GM21390 (cell line): ENCODE data around the gene MB.
"Not testable (repeated sequence)": the region's sequence is repeated elsewhere in the genome, so short reads cannot be mapped to it uniquely, and the experiment has no call there.

Source experiments
- ATAC-seq: cut with Tn5 transposase; IDR thresholded peaks from one replicate; pipeline ENCODE4 v1.9.1; 2021; ENCODE audit not compliant: unreplicated experiment

MB gene

GRCh38 chr22:35638001-35638400, 20.9 kb upstream of the MB start:
- no peak for ATAC-seq

- ATAC-seq = no peak
These were observed 20.1 kb upstream of the MB start for GRCh38 chr22:35637254-35637653.

- ATAC-seq = no peak
These were observed 17.9 kb upstream of the MB start for GRCh38 chr22:35634943-35635540.

- no peak for ATAC-seq
These were observed 16.9 kb upstream of the MB start for GRCh38 chr22:35634015-35634414.

DNA sequence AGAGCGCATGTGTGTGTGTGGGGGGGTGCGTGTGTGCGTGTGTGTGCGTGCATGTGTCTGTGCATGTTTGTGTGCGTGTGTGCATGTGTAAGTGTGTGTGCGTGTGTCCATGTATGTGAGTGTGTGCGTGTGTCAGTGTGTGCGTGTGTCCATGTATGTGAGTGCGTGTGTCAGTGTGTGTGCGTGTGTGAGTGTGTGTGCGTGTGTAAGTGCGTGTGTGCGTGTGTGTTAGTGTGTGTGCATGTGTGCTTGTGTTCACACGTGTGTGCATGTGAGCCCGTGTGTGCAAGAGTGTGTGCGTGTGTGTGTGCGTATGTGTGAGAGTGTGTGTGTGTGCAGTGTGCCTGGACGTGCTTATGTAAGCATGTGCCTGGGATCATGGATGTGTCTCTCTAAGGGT, 16.4 kb upstream of the MB start:
- ATAC-seq = no peak

DNA sequence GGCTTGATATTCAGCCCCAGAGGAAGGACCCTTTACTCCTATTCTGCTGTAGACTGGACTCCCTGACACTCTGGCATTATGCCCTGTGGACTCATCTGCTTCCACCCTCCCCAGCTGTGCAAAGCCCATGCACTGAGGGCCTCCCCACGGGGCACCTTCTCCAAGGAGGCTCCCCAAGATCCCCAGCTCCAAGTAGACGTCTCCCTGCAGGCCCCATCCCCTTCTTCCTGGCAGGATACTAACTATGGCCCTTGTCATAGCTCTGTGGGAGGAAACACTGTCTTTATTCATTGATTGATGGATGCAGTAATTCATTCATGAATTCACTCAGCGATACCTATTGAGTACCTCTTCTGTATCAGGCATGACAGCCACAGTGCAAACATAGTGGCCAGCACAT, 15.8 kb upstream of the MB start:
- no peak for ATAC-seq

- no peak for ATAC-seq
These were observed 14.5 kb upstream of the MB start for GRCh38 chr22:35631597-35631996.

DNA sequence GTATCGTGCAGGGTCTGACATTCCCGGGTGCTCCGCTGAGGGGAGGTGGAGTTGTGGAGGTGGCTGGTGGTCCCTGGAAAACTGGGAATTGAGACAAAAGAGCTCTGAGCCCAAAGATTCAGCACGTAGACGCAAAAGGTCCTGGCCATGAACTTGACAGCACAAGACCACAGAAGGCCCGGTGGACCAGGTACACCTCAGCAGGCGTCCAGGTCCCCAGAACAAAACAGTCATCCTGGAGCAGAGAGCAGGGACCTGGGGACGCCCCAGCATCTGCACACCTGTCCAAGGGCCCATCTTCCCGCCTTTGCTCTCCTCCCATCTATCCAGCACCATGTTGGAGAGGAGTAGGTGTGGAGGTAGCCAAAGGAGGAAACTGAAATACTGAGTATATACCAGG, 13.8 kb upstream of the MB start:
- ATAC-seq = no peak

- ATAC-seq = no peak
These were observed 13.3 kb upstream of the MB start for GRCh38 chr22:35630387-35630793.

- ATAC-seq = no peak
These were observed 12.5 kb upstream of the MB start for GRCh38 chr22:35629406-35630216.

DNA sequence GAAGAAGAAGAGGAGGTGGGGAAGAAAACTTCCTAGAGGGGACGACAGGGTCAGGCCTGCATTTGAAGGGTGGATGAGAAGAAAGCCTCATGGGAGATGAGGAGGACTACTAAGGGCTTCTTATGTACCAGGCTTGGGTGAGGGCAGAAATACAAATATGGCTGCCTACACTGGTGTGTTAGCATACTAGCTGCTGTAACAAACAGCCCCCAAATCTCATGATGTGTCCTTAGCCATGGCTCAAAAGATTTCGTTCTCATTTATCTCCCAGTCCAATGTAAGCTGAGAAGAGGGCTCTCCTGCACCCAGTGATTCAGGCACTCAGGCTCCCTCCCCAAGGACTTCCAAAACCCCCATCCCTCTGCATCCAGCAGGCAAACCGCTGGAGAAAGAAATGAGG, 11.6 kb upstream of the MB start:
- ATAC-seq = no peak

DNA sequence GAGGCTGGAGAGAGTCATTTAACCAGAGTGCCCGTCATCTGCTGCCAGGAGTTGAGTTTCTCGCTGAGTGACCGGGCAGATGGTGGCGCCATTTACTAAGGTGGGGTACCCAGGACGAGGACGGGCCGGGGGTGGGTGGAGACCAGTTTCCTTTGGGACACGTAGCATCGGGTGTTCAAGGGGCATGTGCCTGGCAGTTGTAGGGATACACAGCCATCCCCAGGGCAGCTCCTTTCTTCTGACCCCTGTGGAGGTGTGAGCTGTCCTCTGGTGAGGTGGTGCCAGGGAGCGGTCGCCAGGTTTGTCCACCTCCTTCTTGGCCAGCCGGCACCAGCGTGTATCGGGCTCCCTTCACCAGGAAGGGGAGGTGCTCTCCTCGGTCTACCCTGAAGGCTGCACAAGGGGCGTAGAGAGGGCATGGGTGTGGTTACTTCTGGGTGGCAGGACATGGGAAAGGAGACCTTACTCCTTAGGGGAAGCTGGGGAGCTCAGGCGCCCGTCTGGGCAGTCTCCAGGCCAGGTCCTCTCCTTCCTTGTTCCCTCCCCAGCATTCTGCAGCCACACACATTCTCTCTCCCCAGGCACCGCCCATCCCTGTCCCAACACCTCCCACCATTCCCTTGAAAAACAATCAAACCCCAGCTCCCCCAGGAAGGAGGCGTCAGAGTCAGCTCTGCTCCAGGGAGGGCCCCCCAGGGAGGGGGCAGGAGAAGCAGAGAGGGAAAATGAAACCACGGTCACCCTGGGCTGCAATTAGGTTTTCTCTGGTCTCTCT, 10.3 kb upstream of the MB start:
- no peak for ATAC-seq

GRCh38 chr22:35625763-35626432, 8.8 kb upstream of the MB start:
- ATAC-seq = no peak

DNA sequence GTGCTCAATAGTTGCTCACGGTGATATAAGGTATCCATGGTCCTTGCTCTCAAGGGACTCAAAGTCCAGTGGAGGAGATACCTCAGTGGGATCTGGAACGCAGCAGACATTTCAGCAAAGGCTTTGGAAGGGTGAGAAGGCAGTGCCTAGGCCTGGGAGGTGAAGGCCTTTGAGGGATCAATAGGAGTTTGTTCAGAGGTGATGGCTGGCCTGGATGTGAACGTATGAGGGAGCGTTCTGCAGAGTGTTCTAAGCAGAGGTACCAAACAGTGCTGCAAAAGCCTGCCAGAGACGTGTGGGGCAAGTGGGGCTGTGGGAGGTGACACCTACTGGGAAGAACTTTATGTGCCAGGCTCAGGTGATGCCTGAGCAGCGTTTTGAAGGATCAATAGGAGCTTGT, 7.4 kb upstream of the MB start:
- no peak for ATAC-seq

DNA sequence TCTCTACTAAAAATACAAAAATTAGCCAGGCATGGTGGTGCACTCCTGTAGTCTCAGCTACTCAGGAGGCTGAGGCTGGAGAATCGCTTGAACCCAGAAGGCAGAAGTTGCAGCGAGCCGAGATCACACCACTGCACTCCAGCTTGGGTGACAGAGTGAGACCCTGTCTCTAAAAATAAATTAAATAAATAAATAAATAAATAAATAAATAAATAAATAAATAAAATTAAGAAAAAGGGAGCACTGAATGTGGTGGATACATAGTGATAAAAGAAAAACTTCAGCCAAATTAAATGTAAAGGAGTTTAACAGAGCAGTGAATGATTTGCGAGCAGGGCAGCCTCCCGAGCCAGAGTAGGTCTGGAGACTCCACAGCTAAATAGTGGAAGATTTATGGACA, 6.8 kb upstream of the MB start:
- not testable (repeated sequence) for ATAC-seq

- ATAC-seq = no peak
These were observed 5.2 kb upstream of the MB start for GRCh38 chr22:35622191-35622913.

GRCh38 chr22:35621451-35621850, 4.3 kb upstream of the MB start:
- no peak for ATAC-seq

GRCh38 chr22:35620624-35621251, 3.6 kb upstream of the MB start:
- ATAC-seq = no peak

DNA sequence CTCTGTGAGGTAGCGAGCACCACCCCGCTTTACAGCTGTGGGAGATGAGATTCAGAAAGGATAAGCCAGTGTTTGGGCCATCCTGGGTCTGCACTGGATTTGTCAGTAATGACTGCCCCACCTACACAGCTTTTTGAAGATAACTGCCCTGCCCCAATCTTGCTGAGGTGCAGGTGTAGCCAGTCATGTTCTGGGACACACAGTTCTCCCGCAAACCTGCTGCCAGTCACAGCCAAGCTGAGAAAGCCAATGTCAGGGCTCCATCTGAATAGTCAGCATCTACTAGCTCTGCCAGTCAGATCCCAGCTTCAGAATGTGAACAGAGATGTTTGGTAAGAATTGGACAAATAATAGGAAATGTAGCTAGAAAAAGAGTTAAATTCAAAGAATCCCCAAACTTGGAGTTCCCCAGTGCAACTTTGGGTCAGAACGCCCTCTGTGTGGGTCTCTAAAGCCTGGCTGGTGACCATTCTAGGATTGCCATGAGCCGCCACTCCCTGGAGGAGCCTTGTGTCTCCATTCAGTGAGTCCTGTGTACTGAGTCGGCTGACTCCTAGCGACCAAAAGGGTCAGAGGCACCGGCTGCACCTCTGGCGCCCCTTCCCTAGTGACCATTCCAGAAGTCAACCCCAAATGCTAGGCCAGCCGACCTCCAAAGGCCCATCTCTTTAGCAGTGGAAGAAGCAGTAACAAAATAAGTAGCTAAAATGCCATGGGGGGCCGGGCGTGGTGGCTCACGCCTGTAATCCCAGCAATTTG, 2.4 kb upstream of the MB start:
- no peak for ATAC-seq
